NCI-H2029 (cell line): ENCODE data around the gene ELOVL7.
"Not testable (repeated sequence)": the region's sequence is repeated elsewhere in the genome, so short reads cannot be mapped to it uniquely, and the experiment has no call there.

Experiments used
- DNase-seq: peaks from one replicate; lab custom pipeline; 2025; lab: John Stamatoyannopoulos, UW

Gene ELOVL7

DNA sequence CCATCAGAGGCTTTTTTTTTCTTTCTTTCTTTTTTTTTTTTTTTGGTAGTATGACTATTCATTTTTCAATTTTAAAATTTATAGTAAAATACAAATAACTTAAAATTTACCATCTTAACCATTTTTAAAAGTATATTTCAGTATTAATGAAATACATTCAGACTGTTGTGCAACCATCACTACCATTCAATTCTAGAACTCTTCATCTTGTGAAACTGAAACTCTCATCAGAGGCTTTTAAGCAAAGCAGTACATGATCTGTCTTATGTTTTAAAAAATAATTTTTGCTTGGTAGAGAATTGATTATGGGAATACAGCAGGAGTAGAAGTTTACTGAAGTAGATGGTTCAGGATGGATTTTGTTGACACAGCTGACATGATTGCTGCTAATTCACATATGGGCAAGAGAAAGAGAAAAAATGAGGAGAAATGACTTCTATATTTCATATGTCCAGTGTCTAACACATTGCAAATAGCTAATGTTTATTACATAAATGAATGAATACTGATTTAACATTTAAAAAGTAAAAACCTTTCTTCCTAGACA, 13.4 kb downstream of the ELOVL7 start:
- no peak for DNase-seq

DNA sequence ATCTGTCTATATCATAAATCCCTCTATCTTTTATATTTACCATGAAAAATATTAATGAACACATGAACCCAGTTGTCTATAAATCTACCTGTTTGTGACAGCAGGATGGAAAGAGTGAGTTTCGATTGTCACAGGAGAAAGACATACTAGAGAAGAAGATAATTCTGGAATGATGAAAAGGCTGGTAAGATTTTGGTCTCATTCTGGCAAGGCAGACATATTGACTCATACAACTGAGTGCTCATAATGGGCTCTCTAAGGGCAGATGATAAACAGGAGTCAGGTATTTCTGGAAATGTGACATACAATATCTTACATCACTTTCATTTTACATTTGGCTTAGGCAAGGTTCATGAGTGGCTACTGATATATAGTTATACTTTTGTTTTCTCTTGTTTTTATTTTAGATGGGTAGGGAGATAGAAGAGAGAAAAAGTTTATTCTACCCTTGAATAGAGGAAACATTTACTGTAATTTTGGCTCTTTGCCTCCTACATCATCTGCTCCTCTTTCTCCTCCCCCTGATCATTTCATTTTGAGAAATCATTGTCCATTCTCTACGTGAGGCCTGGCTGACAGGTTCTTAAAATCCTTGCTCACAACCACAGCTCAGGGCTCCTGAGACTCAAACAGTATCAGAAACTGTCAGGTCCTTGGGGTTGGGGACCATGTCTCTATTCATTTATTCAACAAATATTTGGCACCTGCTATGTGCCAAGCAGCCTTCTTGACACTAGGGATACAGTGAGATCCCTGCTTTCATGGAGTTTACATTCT, 14.4 kb downstream of the ELOVL7 start:
- peak; percentile 65 for DNase-seq

DNA sequence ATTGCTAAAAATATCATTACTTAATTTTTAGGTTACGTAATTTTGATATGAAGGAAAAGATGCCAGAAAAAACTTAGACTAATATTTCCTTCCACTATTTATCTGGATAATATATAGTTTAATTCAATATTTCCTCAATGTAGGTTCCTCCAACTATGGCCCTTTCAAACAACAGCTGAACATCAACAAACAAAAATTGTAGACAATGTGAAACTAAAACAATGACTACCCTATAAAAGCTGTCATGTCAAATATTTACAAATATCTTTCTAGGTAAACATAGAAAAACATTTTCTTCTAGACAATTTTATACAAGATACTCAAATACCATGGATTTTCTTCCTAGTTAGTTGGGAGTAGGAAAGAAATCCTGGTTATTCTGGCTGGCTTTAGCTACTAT, 16.9 kb downstream of the ELOVL7 start:
- no peak for DNase-seq

DNA sequence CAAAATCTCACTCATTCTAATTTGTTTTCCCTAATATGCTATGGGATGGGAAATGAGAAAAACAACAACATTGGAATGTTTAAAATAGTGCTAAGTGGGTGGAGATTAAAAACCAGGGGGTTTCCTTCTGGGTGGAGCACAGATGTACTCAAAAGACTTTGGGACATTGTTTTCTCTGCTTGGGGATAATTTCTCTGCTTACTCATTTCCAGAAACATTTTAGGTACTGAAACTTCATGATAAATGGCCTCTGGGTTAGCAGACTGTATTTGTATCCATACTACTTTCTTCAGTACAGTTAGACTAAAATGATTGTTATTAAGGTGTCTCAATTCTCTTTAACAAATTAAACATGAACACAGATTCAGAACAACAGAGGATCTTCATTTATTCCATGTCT, 17.4 kb downstream of the ELOVL7 start:
- no peak for DNase-seq

DNA sequence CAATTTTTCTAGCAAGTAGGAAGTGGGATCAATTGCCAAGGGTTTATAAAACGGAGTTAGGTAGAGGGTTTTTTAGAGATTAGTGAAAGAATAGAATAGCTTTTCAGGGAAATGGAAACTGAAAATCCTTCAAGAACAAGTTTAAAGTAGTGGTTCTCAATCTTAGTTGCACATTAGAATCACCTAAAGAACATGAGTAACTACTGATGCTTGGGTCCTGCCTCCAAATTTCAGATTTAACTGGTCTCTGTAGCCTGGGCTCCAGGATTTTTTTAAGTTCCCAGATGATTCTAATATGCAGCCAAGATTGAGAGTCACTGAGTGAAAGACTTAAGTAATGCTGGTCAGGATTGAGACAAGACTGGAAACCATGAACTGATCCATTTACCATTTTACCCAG, 20.5 kb downstream of the ELOVL7 start:
- no peak for DNase-seq

DNA sequence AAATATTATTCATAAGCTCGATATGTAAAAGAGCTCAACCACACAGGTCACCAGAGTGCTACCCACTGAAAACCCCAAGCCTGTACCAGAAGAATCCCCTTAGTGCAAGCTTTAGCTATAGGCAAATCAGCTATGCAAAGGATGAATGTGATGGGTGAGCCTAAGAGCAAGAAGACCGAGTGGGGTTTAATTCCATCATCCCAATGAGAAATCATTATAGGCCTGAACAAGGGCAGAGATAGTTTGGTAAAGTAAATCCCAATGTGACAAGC, 21.8 kb downstream of the ELOVL7 start:
- no peak for DNase-seq

DNA sequence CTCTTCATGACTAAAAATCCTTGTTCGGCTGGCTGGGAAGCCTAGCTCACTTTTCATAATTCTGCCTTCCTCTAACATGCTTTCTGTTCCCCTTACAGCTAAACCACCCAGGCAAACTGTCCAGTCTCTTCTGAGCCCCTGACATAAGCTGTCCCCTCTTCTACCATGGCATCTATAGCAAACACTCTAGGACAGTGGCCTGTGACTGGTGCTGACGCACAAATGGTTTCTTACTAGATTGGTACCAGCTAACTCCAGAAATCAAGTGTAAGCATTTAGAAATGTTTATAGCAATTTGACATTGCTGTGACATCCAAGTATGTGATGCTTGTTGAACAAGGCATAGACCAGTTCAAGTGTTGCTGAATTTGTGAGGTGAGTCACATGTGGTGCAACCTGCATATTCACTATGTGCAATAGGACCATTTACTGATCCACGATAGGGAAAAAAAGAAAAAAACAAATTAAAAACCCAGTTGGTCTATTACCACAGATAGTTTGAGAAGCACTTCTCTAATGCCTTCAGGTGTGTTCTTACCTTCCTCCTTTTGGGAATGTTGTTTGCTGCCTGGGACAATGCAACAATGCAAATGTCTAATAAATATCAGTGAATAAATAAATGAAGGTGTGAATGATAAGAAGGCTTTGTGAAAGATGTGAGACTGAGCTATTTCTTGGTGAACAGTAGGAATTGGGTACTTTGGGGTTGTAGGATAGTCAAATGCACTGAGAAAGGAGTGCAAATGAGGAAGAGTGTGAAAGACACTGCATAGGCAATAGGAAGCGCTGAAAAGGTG, 22.4 kb downstream of the ELOVL7 start:
- DNase-seq, result no peak

DNA sequence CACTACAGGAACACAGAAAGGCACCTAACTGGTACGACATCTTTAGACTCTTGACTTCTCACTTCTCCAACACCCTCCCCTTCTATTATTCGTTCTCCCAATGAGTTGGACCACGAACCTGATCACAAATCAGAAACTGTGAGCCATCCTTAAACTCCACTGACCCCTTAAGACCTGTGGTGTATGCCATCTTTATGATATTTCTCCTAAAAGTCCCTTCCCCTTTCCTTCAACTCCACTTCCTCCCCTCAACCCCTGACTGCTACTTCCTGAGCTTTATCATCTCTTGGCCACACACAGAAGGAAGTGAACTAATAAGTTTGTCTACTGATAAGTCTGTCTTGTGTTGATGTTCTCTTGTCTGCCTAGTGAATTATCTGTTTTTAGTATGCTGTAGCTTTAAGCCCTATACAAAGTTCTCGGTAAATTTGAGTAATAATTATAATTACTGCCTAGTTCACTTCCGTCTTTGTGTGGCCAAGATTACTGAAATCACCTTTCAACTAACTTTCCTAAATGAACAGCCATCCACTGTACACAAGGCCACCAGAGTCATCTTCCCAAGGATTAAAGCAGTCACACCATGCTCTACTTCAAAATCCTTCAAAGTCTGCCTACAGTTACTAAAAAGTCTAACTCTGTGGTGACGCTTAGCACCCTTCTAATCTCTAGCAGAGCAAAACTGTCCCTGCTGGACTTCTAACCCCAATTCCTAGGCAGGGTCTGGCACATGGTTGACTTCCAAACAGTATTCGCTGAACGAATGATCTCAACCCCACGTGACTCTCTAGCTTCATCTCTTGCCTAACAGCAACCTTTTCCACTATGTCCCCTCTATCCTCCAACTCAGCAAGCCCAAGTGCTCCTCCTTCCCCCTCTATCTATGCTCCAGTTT, 23.2 kb downstream of the ELOVL7 start:
- no peak for DNase-seq

DNA sequence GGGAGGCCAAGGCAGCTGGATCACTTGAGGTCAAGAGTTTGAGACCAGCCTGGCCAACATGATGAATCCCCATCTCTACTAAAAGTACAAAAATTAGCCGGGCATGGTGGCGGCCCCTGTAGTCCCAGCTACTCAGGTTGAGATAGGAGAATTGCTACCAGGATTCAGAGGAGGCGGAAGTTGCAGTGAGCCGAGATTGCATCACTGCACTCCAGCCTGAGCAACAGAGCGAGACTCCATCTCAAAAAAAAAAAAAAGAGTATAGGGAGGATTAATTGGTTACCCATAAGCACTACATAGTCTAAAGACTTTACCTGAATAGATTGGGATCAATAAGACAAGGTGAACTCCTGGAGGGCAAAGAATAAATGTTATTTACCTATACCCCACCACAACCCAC, 27.9 kb downstream of the ELOVL7 start:
- not testable (repeated sequence) for DNase-seq

DNA sequence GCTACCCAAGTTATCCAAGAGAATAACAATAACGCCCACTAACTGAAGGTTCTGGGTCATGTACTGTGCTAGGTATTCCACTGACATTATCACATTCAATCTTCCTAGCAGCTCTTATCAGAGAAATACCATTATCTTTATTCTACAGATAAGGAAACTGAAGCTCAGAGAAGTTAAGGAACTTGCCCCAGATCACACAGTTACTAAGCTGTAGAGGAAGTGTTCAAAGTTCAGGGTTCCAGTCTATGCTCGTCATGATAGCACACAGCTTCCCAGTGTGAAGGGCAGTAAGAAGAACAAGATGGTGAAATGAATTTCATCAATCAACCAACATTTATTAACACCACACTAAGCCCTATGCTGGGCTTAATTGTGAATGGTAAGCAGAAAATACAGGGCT, 29.6 kb downstream of the ELOVL7 start:
- DNase-seq, result no peak

DNA sequence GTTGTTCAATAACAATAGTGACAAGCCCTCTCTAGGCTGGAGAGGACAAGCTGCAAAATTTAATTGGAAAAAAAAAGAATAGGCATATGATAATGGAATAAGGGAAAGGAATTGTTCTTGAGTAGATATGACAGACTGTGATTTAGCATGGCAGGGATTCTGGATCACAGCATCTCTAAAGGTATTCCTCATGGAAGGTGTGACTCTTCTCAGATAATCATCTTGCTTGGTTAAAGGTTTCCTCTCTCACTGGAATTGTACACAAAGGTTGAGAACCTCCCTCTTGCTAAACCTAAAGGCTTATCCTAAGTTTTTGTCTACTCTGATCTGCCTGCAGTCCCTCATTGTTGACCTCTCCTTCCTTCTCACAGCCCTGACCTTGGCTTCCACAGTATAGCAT, 31.6 kb downstream of the ELOVL7 start:
- no peak for DNase-seq

DNA sequence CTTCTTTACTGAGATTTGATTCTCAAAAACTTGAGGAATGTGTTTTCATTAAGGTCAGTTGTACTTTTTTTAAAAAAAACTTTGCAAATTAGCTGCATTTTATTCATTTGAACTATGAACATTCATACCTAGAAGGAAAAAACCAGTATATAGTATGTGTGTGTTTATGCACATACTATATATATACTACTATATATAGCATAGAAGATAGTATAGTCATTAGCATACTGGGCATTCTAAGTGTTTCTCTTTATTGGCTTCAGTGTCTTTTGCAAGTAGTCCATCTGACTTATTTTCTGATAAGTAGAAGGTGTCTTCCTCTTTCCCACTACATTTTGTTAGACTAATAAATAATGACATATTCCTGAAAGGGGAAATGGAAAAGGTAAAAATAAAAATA, 33.0 kb downstream of the ELOVL7 start:
- no peak for DNase-seq

DNA sequence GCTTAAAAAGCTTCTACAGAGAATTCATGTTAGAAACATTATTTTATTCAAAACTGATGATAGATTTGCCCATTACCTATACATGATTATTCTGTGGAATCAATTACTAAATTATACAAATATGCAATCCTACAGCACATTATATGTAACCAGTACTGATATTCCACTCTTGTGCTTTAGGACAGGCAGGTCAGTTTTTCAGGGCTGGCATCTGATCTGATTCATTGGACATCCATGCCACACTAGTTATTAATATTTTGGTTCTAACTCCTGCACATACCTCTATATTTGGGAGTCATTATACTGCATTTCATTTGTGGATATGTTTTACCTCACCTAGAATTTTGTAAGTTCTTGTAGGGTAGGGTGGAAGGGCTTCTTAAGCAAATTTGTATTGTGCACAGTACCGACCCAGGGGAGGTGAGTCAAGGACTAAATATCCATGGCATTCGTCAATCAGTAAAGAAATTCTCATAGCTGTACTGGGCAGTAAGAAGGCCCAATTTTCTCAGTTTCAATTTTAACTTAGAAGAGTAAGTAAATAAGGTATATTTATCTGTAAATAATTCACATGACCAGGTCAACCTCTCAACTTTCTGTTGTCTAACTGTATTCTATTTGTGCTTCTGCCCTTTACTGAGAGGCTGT, 33.5 kb downstream of the ELOVL7 start:
- DNase-seq, result no peak

DNA sequence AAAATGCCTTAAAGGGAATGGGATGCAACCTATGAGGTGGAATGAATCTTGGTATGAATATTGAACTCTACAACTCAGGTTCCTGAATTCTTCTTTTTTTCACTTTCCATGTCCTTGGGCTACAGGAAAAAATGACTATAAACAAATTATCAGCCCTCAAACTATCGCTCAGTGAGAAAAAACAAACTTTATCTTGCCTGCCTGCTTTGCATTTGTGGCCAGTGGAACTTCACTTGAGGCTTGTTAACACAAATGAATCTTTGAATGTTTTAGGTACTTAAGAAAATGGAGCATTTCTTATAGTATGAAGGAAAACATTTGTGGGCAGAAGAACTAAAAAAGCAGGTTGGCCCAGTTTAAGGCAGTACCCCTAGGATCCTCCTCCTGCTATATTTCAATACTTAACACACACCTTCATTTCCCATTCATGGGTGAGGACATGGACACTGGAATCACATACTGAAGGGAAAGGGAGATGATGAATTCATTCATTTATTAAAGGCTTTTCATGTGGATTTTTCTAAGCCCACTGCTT, 34.1 kb downstream of the ELOVL7 start:
- DNase-seq, result no peak

DNA sequence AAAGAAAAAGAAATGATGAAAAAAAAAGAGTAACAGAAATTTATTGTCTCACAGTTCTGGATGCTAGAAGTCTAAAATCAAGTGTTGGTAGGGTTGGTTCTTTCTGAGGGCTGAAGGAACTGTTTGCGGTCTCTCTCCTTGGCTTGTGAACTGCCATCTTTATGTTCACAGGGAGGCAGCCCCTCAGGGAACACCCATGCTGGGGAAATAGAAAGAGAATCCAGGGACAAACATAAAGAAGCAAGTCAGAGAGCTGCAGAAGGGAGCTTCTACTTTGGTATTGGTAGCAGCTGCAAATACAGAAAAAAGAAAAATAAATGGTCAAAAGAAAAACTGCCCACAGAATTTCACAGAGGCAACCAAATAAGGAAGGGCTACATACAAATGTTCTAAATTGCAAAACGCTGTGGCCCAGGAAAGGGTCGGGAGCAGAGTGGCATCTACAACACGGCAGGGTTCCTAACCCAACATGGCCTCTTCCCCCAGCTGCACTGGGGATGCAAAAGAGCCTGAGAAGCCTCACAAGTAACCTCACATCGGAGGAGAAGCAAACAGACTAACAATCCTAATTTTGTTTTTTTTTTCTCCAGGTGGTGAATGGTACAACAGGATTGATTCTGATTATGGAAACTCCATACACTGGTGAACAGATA, 37.4 kb downstream of the ELOVL7 start:
- DNase-seq, result no peak

DNA sequence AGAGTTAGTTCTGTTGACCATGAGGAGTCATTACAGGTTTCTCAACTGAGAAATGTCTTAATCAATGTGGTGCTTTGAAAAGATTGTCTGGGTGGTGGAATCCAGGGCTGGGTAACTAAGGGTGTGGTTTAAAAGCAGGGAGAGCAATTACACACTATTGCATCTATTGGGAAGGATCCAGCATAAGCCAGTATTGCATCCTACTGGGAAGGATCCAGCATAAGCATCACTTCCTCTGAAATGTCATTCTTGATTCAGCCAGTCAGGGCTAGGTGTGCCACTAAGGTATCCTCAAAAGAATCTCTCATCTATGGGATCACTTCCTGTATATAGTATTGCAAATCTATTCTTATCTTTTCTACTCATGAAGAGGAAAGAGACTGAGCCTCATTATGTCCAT, 38.6 kb downstream of the ELOVL7 start:
- no peak for DNase-seq

DNA sequence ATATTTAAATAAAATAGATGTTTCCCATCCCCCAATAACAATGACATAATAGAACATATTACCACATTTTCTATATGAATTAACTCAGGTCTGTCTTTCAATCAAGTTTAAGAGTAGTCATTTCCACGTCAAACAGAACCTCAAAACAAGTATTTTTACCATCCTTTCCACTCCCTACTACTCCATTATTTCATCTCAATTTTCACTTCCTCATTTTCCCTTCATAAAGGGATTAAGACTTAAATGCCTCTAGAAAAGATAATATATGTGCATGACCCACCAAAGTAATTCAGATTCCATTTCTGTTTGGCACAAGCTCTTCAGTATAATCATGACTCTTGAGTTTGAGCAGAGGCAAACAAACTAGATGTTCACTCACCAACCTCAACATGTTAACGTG, 40.4 kb downstream of the ELOVL7 start:
- DNase-seq, result no peak

DNA sequence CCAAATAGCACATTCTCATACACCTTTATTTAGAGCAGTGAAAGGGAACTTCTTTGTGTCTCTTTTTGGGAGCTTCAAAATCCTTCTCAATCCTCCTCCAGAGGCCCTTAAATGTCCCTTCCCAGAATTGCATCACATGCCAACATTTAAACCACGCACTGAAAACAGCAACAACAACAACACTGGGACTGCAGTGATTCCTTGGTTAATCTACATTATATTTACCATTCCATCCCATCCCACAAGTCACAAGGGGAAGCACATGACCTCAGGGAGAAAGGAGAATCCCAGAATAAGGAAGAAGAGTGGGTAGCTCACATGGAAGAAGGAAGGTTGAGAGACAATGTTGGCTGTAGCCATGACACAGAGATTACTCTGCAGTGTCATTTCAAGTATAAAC, 41.1 kb downstream of the ELOVL7 start:
- DNase-seq, result no peak

DNA sequence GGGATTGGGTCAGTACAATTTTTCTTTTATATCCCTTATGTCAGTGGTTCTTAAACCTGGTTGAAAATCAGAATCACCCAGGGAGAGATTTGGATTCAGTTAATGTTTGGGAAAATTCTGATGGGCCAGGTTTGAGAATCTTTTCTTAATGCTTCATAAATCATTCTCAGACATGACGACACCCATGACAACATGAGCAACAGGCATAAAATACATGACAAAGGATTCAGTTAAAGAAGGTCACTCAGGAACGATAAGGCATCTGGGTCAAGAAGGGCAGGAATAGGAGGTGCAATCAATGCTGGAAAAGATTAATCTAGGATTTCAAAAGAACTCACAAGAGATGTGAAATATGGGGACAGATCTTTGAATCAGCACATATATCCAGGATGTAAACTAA, 41.8 kb downstream of the ELOVL7 start:
- DNase-seq, result no peak

DNA sequence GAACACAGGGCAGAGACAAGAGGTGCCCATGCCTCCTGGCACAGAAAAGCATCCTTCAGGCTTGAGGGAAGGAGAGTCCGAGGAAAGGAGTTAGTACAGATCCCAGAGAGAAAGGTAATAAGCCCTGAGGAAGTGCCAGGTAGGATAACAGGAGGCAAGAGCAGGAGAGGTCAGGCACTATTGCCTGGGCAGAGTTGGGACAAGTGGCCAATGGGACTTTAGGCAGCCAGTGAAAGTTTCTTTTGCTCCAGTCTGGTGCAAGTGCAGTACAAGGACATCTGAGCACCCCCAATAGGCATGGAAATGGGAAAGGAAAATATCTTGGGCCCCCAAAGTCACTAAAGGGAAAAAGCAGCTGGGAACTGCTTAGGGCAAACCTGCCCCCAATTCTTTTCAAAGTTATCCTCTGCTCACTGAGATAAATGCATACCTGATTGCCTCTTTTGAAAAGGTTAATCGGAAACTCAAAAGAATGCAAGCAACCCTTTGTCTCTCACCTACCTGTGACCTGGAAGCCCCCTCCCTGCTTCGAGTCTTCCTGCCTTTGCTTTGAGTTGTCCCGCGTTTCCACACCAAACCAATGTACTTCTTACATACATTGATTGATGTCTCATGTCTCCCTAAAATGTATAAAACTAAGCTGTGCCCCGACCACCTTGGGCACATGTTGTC, 46.5 kb downstream of the ELOVL7 start:
- no peak for DNase-seq
